IPS-15b (cell line): ENCODE results near the gene KRTAP5-7.
"Not testable (repeated sequence)": the region's sequence is repeated elsewhere in the genome, so short reads cannot be mapped to it uniquely, and the experiment has no call there.

Experiments used
- H3K27me3 ChIP-seq: one replicate; pipeline ENCODE4 v1.6.1; 2013; ENCODE audit warnings: low read length; ENCODE audit not compliant: control insufficient read depth, insufficient read depth
- H3K36me3 ChIP-seq: one replicate; pipeline ENCODE4 v1.6.1; 2013; ENCODE audit warnings: low read length; ENCODE audit not compliant: control insufficient read depth, insufficient read depth
- H3K4me1 ChIP-seq: one replicate; pipeline ENCODE4 v1.6.1; 2013; ENCODE audit warnings: mild to moderate bottlenecking, low read length; ENCODE audit not compliant: control insufficient read depth, insufficient read depth
- H3K4me3 ChIP-seq: one replicate; pipeline ENCODE4 v1.5.1; 2013; ENCODE audit warnings: low read depth, low read length
- H3K9ac ChIP-seq: one replicate; pipeline ENCODE4 v1.6.1; 2013; ENCODE audit warnings: low read depth, mild to moderate bottlenecking, low read length
- H3K9me3 ChIP-seq: one replicate; pipeline ENCODE4 v1.6.1; 2013; ENCODE audit warnings: mild to moderate bottlenecking, low read length; ENCODE audit not compliant: control insufficient read depth, insufficient read depth

Gene KRTAP5-7

GRCh38 chr11:71539971-71540370, 12.9 kb downstream of the KRTAP5-7 start:
- H3K36me3 ChIP-seq, H3K27me3 ChIP-seq, H3K9me3 ChIP-seq, H3K4me3 ChIP-seq, H3K4me1 ChIP-seq, H3K9ac ChIP-seq: not testable (repeated sequence)

- H3K4me1 ChIP-seq, H3K36me3 ChIP-seq, H3K4me3 ChIP-seq, H3K9ac ChIP-seq, H3K27me3 ChIP-seq, H3K9me3 ChIP-seq: not testable (repeated sequence)
These were observed 13.6 kb downstream of the KRTAP5-7 start for GRCh38 chr11:71540521-71541304.

GRCh38 chr11:71542382-71542781, 15.3 kb downstream of the KRTAP5-7 start:
- Histone ChIP-seq H3K27me3 (no peaks in the 10 kb centered on the region), H3K9me3 (peaks cover 4% of the 10 kb centered on the region), H3K9ac (no peak overlapping the region), H3K4me3 (no peak overlapping the region), H3K36me3 (no peaks in the 10 kb centered on the region), H3K4me1 (no peaks in the 10 kb centered on the region)

GRCh38 chr11:71542879-71543777, 16.1 kb downstream of the KRTAP5-7 start:
- Histone ChIP-seq H3K4me3 (no peak overlapping the region), H3K27me3 (no peaks in the 10 kb centered on the region), H3K9me3 (peaks cover 4% of the 10 kb centered on the region), H3K4me1 (no peaks in the 10 kb centered on the region), H3K9ac (no peak overlapping the region), H3K36me3 (no peaks in the 10 kb centered on the region)

- no peaks in the 10 kb centered on the region for H3K36me3 ChIP-seq
- H3K9ac ChIP-seq, result no peak overlapping the region
- H3K4me3 ChIP-seq, result no peak overlapping the region
- H3K27me3 ChIP-seq, result no peaks in the 10 kb centered on the region
- H3K4me1 ChIP-seq, result no peaks in the 10 kb centered on the region
- H3K9me3 ChIP-seq, result peaks cover 4% of the 10 kb centered on the region
These were observed 16.8 kb downstream of the KRTAP5-7 start for GRCh38 chr11:71543866-71544265.

GRCh38 chr11:71544525-71545214, 17.6 kb downstream of the KRTAP5-7 start:
- H3K9ac ChIP-seq, result no peak overlapping the region
- no peak overlapping the region for H3K4me3 ChIP-seq
- H3K9me3 ChIP-seq, result peaks cover 4% of the 10 kb centered on the region
- no peaks in the 10 kb centered on the region for H3K4me1 ChIP-seq
- no peaks in the 10 kb centered on the region for H3K27me3 ChIP-seq
- H3K36me3 ChIP-seq, result no peaks in the 10 kb centered on the region

GRCh38 chr11:71545405-71545966, 18.4 kb downstream of the KRTAP5-7 start:
- Histone ChIP-seq H3K36me3 (no peaks in the 10 kb centered on the region), H3K4me1 (no peaks in the 10 kb centered on the region), H3K9ac (no peak overlapping the region), H3K9me3 (peaks cover 4% of the 10 kb centered on the region), H3K27me3 (no peaks in the 10 kb centered on the region), H3K4me3 (no peak overlapping the region)

GRCh38 chr11:71548120-71548519, 21.1 kb downstream of the KRTAP5-7 start, which contains the start of gene KRTAP5-9:
Gene KRTAP5-9, plus strand, starts transcription at chr11:71548420. Its CDS starts 238 bp downstream, at chr11:71548658.
- H3K9ac ChIP-seq, result no peak within 1 kb of the TSS
- no peaks in the 10 kb centered on the region for H3K36me3 ChIP-seq
- H3K9me3 ChIP-seq, result peaks cover 4% of the 10 kb centered on the region
- H3K27me3 ChIP-seq, result no peaks in the 10 kb centered on the region
- no peak within 1 kb of the TSS for H3K4me3 ChIP-seq
- no peaks in the 10 kb centered on the region for H3K4me1 ChIP-seq

GRCh38 chr11:71548716-71549151, 21.7 kb downstream of the KRTAP5-7 start:
- H3K9ac ChIP-seq, result no peak overlapping the region
- no peak overlapping the region for H3K4me3 ChIP-seq
- no peaks in the 10 kb centered on the region for H3K4me1 ChIP-seq
- no peaks in the 10 kb centered on the region for H3K27me3 ChIP-seq
- H3K9me3 ChIP-seq, result peaks cover 4% of the 10 kb centered on the region
- H3K36me3 ChIP-seq, result no peaks in the 10 kb centered on the region

- Histone ChIP-seq H3K4me1 (no peaks in the 10 kb centered on the region), H3K27me3 (no peaks in the 10 kb centered on the region), H3K36me3 (no peaks in the 10 kb centered on the region), H3K9ac (no peak overlapping the region), H3K9me3 (no peaks in the 10 kb centered on the region), H3K4me3 (no peak overlapping the region)
These were observed 24.6 kb downstream of the KRTAP5-7 start for GRCh38 chr11:71551711-71552110.

- H3K9me3 ChIP-seq, result no peaks in the 10 kb centered on the region
- H3K36me3 ChIP-seq, result no peaks in the 10 kb centered on the region
- no peak overlapping the region for H3K9ac ChIP-seq
- H3K27me3 ChIP-seq, result no peaks in the 10 kb centered on the region
- no peak overlapping the region for H3K4me3 ChIP-seq
- H3K4me1 ChIP-seq, result no peaks in the 10 kb centered on the region
These were observed 27.9 kb downstream of the KRTAP5-7 start for GRCh38 chr11:71554996-71555395.
